Esophagus squamous epithelium (tissue), 4 donors: ENCODE measurements around the gene SYT3.

Experiments used
- POLR2A ChIP-seq, 4 donors: fragments of 450-650 bp; IDR thresholded peaks; one replicate each; pipeline ENCODE4 v1.6.1; 2017; ENCODE audit warnings: antibody characterized with exemption in 4 of 4, mild to moderate bottlenecking in 4 of 4, moderate library complexity in 3 of 4
- TF ChIP-seq, protein P1 (sequence below), 6 experiments: fragments of 450-650 bp in 4 of 6; fragments of 200-600 bp in 2 of 6; sonication (generic) in 2 of 6; IDR thresholded peaks; one replicate each; pipeline ENCODE4 v1.5.1; 2016 to 2019; ENCODE audit warnings: antibody characterized with exemption in 6 of 6, mild to moderate bottlenecking in 4 of 6, moderate library complexity in 4 of 6

DNA sequence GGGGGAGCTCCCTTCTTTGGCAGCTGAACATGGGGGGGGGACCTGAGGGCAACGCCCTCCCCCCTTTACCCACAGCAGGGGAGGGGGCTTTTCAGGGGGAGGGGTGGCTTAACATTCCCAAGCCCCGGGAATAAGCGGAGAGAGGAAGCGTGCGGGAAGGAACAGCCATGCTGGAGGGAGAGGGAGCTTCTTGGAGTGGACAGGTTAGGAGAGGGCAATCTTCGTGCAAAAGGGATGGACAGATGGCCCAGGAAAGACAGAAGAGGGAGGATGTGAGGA, 20.3 kb upstream of the SYT3 start:
- TF ChIP-seq, protein P1, sequence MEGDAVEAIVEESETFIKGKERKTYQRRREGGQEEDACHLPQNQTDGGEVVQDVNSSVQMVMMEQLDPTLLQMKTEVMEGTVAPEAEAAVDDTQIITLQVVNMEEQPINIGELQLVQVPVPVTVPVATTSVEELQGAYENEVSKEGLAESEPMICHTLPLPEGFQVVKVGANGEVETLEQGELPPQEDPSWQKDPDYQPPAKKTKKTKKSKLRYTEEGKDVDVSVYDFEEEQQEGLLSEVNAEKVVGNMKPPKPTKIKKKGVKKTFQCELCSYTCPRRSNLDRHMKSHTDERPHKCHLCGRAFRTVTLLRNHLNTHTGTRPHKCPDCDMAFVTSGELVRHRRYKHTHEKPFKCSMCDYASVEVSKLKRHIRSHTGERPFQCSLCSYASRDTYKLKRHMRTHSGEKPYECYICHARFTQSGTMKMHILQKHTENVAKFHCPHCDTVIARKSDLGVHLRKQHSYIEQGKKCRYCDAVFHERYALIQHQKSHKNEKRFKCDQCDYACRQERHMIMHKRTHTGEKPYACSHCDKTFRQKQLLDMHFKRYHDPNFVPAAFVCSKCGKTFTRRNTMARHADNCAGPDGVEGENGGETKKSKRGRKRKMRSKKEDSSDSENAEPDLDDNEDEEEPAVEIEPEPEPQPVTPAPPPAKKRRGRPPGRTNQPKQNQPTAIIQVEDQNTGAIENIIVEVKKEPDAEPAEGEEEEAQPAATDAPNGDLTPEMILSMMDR (IDR thresholded peaks at IDR 0.05): no peak
- no peak for TF ChIP-seq POLR2A (IDR thresholded peaks at IDR 0.05)
